HuH-7.5 (cell line): ENCODE measurements around the gene CBLB.
"Not testable (repeated sequence)": the region's sequence is repeated elsewhere in the genome, so short reads cannot be mapped to it uniquely, and the experiment has no call there.

Experiments
- DNase-seq: peaks from one replicate; pipeline ENCODE4 v3.0.0; 2011; ENCODE audit warnings: low spot score

CBLB gene

GRCh38 chr3:105747696-105748095, 121.1 kb downstream of the CBLB start:
- DNase-seq: no peak

GRCh38 chr3:105747060-105747541, 121.7 kb downstream of the CBLB start:
- no peak for DNase-seq

- peak; percentile 11 for DNase-seq
Observed at GRCh38 chr3:105746231-105746996, 122.4 kb downstream of the CBLB start.

- no peak for DNase-seq
Observed at GRCh38 chr3:105745046-105745445, 123.8 kb downstream of the CBLB start.

GRCh38 chr3:105744202-105744601, 124.6 kb downstream of the CBLB start:
- no peak for DNase-seq

- DNase-seq: no peak
Observed at GRCh38 chr3:105733356-105733755, 135.5 kb downstream of the CBLB start.

- no peak for DNase-seq
Observed at GRCh38 chr3:105731686-105732085, 137.1 kb downstream of the CBLB start.

- no peak for DNase-seq
Observed at GRCh38 chr3:105730801-105731354, 137.9 kb downstream of the CBLB start.

- no peak for DNase-seq
Observed at GRCh38 chr3:105729667-105730066, 139.1 kb downstream of the CBLB start.

- no peak for DNase-seq
Observed at GRCh38 chr3:105728771-105729312, 140.0 kb downstream of the CBLB start.

GRCh38 chr3:105727036-105727435, 141.8 kb downstream of the CBLB start:
- not testable (repeated sequence) for DNase-seq

GRCh38 chr3:105722943-105723556, 145.8 kb downstream of the CBLB start:
- DNase-seq: no peak

- no peak for DNase-seq
Observed at GRCh38 chr3:105719791-105720190, 149.0 kb downstream of the CBLB start.

- DNase-seq: no peak
Observed at GRCh38 chr3:105715372-105715771, 153.4 kb downstream of the CBLB start.

GRCh38 chr3:105714453-105714852, 154.4 kb downstream of the CBLB start:
- DNase-seq: no peak

GRCh38 chr3:105708980-105709379, 159.8 kb downstream of the CBLB start:
- no peak for DNase-seq

- DNase-seq: no peak
Observed at GRCh38 chr3:105707009-105707408, 161.8 kb downstream of the CBLB start.

- DNase-seq: no peak
Observed at GRCh38 chr3:105704726-105705410, 163.9 kb downstream of the CBLB start.

GRCh38 chr3:105700575-105700974, 168.2 kb downstream of the CBLB start:
- no peak for DNase-seq

- DNase-seq: no peak
Observed at GRCh38 chr3:105691633-105692032, 177.2 kb downstream of the CBLB start.

GRCh38 chr3:105691053-105691452, 177.8 kb downstream of the CBLB start:
- DNase-seq: no peak

- peak; percentile 19 for DNase-seq
Observed at GRCh38 chr3:105688821-105689220, 180.0 kb downstream of the CBLB start.
